Glutamatergic neuron (in vitro differentiated cells): ENCODE results near the gene RASAL2. TPM values are rescaled to one million over a fixed set of nuclear protein-coding genes. Genes with fewer than 3 reads are reported as not detected.

ENCODE experiments used
- DNase-seq: peaks from one replicate; pipeline ENCODE4 v3.0.0; 2022
- H3K27ac Mint-ChIP-seq: one replicate; pipeline ENCODE4 v1.8.0; 2020; ENCODE audit warnings: mild to moderate bottlenecking, mixed read lengths, inconsistent platforms; ENCODE audit not compliant: unreplicated experiment
- H3K27me3 Mint-ChIP-seq: one replicate; pipeline ENCODE4 v1.8.0; 2020; ENCODE audit warnings: mild to moderate bottlenecking, moderate library complexity, mixed read lengths, inconsistent platforms; ENCODE audit not compliant: unreplicated experiment
- H3K36me3 Mint-ChIP-seq: one replicate; pipeline ENCODE4 v1.8.0; 2020; ENCODE audit warnings: mild to moderate bottlenecking, mixed read lengths, inconsistent platforms; ENCODE audit not compliant: unreplicated experiment
- H3K4me1 Mint-ChIP-seq: one replicate; pipeline ENCODE4 v1.8.0; 2020; ENCODE audit warnings: mild to moderate bottlenecking, low read depth, mixed read lengths, inconsistent platforms; ENCODE audit not compliant: unreplicated experiment
- H3K4me3 Mint-ChIP-seq: one replicate; pipeline ENCODE4 v1.8.0; 2020; ENCODE audit warnings: mild to moderate bottlenecking, mixed read lengths, inconsistent platforms; ENCODE audit not compliant: unreplicated experiment
- H3K9me3 Mint-ChIP-seq: one replicate; pipeline ENCODE4 v1.8.0; 2020; ENCODE audit warnings: mild to moderate bottlenecking, moderate library complexity, mixed read lengths, inconsistent platforms; ENCODE audit not compliant: unreplicated experiment
- CTCF ChIP-seq: fragments of 200-600 bp; sonication (generic); IDR thresholded peaks from one replicate; pipeline ENCODE4 v1.5.0; 2021; ENCODE audit not compliant: partially characterized antibody, unreplicated experiment
- total RNA-seq: library from RNA; stranded (reverse); fragmentation: NEBNext Ultra II Directional; extraction: Animal tissue kit (Norgen Biotek cat#: 25700); gene quantifications from one replicate; pipeline ENCODE4 v1.2.1, GENCODE V29; 2021; ENCODE audit not compliant: unreplicated experiment

Gene RASAL2
- total RNA-seq, 1 donor from 2014 or later, result 12.4 TPM

- Mint-ChIP-seq H3K36me3 (peaks cover 5% of the 10 kb centered on the region), H3K4me1 (no peaks in the 10 kb centered on the region), H3K4me3 (no peak overlapping the region), H3K27me3 (no peaks in the 10 kb centered on the region), H3K9me3 (no peaks in the 10 kb centered on the region), H3K27ac (no peak overlapping the region)
- TF ChIP-seq CTCF, result no peak
- DNase-seq, result no peak
These were observed 358.1 kb downstream of the RASAL2 start for GRCh38 chr1:178452013-178452412.

GRCh38 chr1:178456472-178456871, 362.6 kb downstream of the RASAL2 start:
- TF ChIP-seq CTCF, result no peak
- no peaks in the 10 kb centered on the region for H3K27me3 Mint-ChIP-seq
- H3K4me1 Mint-ChIP-seq, result no peaks in the 10 kb centered on the region
- H3K36me3 Mint-ChIP-seq, result peaks cover 5% of the 10 kb centered on the region
- H3K9me3 Mint-ChIP-seq, result no peaks in the 10 kb centered on the region
- no peak for DNase-seq
- no peak overlapping the region for H3K27ac Mint-ChIP-seq
- no peak overlapping the region for H3K4me3 Mint-ChIP-seq

- H3K27me3 Mint-ChIP-seq, result no peaks in the 10 kb centered on the region
- no peak for TF ChIP-seq CTCF
- H3K27ac Mint-ChIP-seq, result no peak overlapping the region
- no peak for DNase-seq
- H3K4me1 Mint-ChIP-seq, result no peaks in the 10 kb centered on the region
- H3K9me3 Mint-ChIP-seq, result no peaks in the 10 kb centered on the region
- peaks cover 5% of the 10 kb centered on the region for H3K36me3 Mint-ChIP-seq
- no peak overlapping the region for H3K4me3 Mint-ChIP-seq
These were observed 363.7 kb downstream of the RASAL2 start for GRCh38 chr1:178457651-178458050.

- no peak overlapping the region for H3K27ac Mint-ChIP-seq
- H3K4me1 Mint-ChIP-seq, result no peaks in the 10 kb centered on the region
- H3K36me3 Mint-ChIP-seq, result peaks cover 5% of the 10 kb centered on the region
- H3K27me3 Mint-ChIP-seq, result no peaks in the 10 kb centered on the region
- no peak for TF ChIP-seq CTCF
- no peak for DNase-seq
- H3K4me3 Mint-ChIP-seq, result no peak overlapping the region
- H3K9me3 Mint-ChIP-seq, result no peaks in the 10 kb centered on the region
These were observed 364.3 kb downstream of the RASAL2 start for GRCh38 chr1:178458203-178458602.

- no peak for TF ChIP-seq CTCF
- Mint-ChIP-seq H3K27ac (no peak overlapping the region), H3K9me3 (peaks cover 1% of the 10 kb centered on the region), H3K4me1 (no peaks in the 10 kb centered on the region), H3K4me3 (no peak overlapping the region), H3K27me3 (no peaks in the 10 kb centered on the region), H3K36me3 (peaks cover 5% of the 10 kb centered on the region)
- DNase-seq, result no peak
These were observed 367.2 kb downstream of the RASAL2 start for GRCh38 chr1:178461104-178461503.
